Activated CD8-positive, alpha-beta memory T cell treated with anti-CD3 and anti-CD28 coated beads, Interleukin-2, amount 50 U/mL, for 24 hours (primary cell): ENCODE results near the gene HOXB6.

Experiments
- DNase-seq: peaks from one replicate; pipeline ENCODE4 v3.0.0-alpha.2; 2020; ENCODE audit errors: extremely low read depth

Gene HOXB6

DNA sequence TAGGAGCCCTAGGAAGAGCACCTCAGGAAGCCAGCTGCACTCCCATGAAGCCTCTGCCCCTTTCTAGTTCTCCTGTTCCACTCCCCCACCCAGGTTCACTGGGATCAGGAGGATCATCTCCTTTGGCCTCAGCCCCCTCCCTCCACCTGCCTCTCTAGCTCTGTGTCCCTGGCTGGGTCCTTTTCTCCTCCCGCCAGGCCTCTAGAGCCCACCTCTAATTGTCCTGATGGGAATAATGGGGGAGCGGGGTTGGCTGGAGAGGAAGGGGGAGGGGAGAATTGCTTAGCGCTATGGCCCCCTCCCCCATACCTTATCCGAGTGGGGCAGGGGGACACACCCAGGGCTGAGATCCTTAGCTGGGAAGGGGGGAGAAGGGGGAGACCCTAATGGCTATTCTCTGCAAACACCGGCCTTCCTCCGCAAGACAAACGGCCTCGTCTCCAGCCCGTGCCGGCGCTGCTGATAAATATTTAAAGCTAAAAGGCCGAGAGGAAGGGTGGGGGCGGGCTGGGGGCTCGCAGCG, 5.0 kb upstream of the HOXB6 start:
- no peak for DNase-seq

DNA sequence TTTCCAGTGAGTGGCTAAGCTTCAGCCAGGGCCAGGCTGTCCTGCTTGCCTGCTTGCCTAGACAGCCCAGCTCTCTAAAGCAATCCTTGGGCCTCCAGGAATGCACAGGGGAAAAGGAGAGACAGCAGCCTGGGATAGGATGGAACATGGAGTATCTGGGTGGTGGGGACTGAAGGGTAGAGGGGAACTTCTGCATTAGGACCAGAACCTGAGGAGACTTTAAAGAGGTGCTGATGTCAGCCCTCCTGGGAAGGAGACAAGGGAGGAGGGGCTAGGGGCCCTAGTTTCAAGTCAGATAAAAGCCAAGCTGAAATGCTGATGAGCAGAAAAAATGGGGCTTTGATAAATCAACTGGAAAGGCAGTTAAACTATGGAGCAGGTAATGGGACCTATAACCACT, 4.2 kb upstream of the HOXB6 start:
- no peak for DNase-seq

DNA sequence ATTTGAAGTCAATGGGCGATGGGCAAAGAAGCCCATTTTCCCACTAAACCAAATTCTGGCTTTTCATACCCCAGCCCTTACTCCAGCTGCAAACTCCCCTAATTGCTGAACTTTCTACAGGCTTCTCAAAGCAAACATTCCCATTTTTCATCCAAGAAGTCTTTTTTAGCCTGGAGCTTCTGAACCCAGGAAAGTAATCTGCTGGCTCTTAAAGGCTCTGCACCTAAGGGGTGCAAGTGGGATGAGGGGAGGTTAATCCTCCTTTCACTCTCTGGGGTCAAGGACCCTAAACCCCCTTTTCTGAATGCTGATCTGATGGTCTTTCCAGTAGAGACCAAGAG, 3.7 kb upstream of the HOXB6 start:
- no peak for DNase-seq

DNA sequence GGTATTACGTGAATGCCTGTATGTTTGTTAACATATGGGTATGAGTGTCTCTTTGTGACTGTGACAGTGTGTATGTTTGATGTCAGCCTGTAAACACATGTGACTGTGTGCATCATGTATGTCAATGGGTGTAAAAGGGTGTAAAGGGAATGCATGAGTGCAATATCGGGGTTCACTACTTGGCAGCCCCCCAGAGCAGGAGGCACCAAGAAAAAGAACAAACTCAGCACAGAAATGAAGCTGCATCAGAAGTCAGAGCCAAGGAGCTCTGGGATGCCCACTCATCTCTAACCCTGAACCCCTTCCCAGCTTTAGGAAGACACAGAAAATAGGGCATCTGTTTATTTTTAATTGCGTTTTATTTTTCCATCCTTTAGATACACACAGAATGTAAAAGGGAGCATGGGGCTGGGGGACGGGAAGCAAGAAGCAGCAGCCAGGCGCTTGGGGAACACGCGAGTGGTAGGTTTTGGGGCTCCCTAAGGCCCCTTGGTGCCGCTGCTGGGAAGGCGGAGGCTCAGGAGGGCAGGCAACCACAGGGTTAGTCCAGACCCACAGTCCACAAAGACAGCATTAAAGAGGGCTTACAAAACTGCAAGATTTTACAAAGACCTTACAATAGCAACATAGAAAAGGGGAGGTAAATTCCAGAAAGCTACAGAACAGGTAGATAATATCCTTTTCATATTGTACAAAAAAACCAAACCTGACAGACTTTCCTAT, 2.3 kb upstream of the HOXB6 start:
- DNase-seq, result no peak

DNA sequence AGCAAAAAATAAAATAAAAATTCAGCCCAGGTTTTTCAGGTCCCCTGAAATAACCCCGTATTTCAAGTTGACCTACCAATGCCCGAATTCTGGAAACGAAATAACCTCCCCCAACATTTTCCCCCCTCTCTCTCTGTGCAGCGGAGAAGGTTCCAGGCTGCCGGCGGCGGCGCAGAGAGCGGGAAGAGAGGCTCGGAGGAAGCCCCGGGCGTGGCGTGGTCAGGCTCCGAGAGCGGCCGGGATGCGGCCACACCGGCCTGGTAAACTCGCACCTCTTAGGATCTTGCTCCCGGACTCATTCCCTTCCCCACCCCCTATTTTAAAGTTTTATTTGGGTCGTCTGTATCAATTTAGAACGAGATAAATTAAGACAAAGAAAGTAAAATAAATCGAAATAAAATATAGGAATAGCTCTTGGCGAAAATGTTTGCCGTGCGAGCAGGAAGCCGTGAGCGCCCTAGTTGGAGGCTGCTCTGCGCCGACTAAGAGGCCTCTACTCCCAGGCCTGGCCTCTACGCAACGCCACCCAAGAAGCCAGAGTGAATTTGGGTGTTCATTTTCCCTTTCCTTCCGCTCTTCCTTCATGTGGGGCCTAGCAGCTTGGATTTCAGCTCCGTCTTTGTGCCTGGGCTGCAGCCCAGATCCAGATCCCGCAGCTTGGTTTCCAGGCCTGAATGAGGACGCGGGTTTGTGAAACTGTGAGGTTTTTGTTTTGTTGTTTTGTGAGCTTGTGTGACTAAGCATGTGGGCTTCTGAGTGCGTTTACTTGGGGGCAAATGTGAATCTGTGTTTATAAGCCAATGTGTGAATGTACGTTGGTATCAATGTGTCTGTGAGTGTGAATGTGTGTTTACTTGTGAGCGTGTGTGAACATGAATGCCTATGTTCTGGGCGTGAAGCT, 1.5 kb upstream of the HOXB6 start:
- no peak for DNase-seq

DNA sequence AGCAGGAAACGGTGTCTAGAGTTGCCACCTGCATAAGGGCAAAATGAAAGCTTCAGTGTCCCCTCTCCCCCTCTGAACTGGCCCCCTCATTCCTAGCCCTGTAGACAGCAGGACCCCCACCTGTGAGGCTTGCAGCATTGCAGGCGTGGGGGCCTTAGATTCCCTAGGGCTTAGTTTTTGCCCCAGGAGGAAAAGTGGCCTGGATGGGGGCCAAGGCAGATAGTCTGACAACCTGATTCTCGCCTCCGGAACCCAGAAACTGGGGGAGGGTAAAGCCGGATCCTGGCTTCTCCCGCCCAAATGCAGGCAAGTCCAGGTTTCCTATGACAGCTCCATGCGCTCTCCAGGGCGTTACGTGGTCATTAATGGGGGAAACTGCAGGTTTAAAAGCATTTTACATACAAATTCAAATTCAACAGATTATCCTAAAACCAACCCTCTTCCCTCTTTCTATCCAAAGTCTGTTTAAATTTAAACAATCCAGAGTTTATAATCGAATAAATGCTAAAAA, 678 bp upstream of the HOXB6 start:
- no peak for DNase-seq

DNA sequence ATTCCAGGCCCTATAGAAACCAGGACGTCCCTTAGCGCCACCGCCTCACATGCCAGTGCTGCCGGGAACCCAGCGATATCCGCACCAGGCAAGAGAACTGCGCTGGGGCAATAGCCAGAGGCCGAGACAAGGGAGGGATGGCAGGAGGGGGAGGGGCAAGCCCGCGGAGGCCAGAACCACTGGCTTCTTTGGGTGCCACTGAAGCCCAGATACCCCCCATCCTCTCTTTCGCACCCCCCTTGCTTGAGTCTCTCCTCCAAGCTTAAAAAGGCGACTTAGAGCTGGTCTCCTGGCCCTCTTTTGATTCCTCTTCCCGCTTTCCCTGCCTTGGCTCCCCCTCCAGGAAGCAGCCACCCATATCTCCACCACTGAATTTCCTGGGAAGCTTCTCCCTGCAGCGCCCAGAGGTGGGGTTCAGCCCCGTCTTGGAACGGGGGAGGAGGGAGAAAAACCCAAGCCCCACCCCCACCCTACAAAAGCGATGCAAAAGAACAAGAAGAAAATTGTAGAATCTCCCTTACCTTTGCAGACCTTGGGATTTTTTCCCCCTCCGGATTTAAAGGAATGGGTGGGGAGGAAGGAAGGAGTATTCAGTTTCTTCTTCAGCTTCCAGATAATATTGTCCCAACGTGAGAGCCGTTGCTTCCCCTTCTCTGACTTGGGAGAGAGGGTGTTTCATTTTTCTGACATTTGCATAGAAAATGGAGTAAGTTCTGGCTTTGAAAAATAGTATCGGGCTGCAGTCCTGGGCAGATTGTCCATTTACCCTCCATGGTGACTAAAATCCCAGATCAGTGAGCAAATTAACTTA, 622 bp downstream of the HOXB6 start:
- no peak for DNase-seq

DNA sequence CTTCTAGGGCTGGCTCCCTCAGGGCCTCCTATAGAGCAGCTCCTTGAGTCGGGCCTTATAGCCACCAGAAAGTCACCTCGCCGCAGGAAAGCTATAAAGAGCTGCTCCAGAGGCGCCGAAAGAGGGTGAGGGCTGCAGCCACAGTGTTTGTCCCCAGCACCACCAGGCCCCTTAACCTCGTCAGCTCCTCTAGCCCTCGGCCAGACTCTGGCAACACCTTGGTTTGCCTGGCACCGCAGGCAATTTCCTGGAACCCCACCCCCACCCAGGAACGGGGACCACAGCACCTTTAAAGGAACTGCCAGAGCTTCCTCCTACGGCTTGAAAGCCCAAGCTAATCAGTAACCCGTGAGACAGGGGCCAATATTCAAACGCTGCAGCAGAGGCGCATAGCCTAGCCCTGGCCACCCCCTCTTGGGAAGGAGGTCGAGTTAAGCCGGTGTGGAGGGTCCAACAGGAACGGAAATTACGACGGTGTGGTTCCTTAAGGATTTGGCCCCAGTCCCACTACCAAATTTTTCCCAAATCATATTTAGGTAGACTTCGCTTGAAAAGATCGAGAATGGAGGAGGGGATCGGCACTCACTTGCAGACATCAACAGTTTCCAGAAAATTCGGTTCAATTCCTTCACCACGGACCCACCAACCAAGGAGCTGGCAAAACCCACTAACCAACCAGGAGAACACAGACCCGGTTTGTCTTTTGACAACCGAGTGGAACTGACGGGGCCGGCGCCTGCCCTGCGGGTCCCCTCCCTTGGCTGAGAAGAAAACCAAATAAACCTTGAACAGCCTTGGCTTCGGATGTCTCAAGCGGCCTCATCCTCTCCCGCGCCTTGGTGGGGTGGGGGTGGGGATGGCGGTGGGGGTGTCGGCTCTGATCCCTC, 3.0 kb downstream of the HOXB6 start:
- DNase-seq, result no peak

DNA sequence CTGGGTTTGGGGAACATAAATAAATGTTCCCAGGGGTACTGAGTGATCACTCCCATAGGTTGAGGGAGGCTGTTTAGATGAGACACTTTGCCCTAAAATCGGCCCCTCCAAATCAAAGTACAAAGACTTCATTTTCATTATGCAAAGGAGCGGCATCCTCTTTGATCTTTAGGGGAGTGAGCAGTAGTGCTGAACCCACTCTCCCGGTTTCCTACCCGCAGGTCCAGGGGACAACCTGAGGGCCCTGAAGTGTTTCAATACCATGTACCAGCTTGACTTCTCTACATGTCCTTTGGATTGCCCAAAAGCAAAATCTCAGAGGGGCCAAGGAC, 3.6 kb downstream of the HOXB6 start:
- no peak for DNase-seq

DNA sequence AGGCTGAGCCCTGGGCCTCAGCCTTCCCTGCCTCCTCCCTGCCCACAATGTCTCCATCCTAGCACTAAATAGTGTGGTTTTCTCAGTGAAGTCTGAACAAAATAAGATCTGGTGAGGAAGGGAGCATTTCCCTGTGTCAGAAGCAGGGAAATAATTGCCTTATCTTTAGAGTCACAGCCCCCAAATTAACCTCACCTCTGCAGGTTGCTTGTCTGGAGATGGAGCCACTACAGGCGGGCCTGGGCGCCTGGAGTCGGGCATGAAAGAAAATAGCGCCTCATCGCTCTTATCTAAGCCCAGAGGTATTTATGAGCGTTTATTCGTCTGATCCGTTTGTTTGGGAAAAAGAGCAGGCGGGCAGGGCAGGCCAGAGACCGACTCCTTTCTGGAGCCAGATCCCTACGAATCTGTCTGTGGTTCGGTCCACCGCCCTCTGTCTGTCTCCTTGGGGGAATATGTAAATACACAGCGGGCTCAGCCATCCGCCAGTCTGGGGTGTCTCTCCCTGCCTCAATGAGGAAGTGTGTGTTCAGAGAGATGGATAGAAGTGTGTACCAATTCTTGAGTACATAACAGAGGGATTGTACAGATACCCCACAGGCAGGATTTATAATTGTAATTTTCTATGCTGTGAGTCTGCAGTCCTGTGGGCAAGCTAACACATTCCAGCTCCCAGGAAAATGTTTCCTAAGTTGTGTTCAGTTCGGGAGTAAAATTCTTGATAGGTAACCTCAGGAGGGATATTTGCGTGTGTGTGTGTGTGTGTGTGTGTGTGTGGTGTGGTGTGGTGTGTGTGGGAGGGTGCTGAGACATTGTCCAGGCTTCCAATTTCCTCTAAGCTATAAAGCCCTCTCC, 4.3 kb downstream of the HOXB6 start:
- no peak for DNase-seq

DNA sequence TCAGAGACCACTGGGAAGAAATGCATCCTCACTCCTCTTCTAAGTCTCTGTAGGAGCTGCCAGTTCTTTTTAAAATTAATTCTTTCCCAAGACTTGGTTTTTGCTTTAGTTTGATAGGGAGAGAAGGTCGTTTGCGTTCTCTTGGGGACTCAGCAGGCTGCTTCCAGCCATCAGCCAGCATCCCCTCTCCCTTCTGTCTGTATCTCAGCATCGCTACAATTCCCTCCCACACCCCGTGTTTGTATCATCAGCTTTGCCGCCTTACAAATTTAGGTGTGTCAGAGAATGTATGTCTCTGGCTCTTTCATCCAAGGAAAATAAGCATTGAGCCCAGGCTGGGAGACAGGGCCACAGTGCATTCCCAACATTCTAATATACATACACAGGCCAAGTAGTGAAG, 5.4 kb downstream of the HOXB6 start:
- no peak for DNase-seq

DNA sequence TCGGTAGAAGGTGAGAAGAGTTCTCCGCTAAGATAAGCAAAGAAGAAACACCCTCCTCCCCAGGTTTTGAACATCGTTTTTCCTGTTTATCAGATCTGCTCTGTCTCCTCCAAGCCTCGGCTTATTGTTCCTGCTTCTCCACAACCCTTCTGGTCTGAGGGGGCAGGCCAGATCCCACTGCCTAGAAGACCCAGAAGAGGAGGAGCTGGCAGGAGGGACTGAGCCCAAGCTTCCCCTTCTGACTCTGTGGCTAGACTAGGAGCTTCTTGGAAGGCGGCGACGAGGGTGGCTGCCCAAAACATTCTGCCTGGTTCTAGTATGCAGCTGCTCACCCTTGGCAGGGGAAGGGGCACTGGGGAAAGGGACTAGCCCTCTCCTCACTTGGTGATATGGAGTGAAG, 6.0 kb downstream of the HOXB6 start:
- no peak for DNase-seq

DNA sequence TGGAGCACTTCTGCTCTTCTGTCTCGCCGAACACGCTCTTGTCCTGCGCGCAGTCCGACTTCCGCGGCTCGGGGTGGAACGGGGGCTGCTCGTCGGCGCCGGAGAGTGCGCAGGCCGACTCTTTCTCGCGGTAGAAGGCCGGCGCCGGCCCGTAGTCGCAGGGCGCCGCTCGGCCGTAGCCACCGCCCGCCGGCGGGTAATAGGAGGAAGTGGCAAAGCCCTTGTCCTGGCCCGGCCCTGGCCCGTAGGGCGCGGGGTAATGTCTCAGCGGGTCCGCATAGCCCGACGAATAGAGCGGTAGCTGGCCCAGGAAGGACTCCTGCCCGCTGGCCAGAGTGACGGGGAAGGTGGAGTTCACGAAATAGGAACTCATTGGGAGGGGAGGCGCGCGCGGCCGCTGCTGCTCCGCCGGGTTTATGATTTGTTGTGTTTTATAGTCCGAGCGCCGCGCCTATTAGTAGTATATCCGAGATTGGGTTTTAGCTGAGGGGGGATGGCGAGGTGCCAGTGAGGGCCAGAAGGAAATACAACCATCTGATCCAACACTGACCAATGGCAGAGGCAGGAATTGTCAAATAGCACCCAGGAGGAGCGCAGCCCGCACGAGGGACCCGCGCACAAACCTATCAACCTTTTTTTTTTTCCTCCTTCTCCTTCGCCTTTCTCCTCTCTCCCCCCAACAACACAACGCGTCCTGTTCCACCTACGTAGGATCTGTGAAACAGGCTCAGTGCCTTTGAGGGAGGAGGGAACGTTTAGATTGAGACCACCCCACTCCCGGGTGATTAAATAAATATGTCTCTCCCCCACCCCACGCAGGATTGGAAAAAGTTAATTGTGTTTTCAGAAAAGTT, 6.8 kb downstream of the HOXB6 start:
- DNase-seq, result no peak

DNA sequence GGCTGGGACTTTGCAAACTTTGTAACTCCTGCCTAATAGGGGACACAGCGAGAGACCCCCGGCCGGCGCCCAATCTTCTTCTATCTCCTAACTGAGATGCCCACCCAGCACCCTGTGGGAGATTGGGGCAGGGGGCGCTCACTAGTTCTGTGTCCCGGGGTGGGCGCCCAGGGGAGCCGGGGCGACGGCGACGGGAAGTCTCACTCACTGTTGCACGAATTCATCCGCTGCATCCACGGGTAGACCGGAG, 7.3 kb downstream of the HOXB6 start:
- DNase-seq, result no peak

DNA sequence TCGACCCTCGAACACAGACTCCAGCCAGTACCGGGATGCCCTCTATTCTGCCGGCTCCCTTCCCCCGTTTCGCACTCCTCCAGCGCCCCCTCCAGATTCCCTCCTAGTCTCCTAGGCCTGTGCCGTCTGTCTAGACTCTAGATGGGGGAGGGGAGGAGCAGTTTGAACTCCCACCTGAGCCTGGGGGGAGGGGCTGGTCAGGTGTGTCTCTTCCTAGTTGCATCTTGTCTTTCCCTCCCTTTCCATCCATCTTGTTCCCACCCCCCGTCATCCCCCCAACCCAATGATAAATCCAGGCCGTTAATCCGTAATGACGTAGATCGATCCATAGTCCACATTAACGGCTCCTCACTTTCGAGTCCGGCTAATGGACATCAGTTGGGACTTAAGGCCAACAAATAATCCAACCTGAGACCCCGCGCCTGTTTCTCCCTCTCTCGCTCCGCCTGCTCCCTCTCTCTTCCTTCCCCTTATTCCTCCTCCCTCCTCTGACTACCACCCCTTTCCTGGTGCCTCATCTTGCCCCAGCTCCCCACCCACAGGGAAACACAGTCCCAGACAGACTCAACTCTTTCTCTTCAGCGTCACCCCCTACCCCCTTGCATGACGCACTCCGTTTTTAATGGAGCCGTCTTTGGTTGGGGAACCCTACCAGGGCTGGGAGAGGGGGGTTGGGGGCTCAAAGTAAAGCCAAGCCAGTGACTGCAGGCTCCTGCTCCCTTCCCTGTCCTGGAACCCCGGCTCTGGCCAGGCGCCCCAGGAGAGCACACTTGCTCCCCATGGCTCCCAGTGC, 7.9 kb downstream of the HOXB6 start:
- no peak for DNase-seq

DNA sequence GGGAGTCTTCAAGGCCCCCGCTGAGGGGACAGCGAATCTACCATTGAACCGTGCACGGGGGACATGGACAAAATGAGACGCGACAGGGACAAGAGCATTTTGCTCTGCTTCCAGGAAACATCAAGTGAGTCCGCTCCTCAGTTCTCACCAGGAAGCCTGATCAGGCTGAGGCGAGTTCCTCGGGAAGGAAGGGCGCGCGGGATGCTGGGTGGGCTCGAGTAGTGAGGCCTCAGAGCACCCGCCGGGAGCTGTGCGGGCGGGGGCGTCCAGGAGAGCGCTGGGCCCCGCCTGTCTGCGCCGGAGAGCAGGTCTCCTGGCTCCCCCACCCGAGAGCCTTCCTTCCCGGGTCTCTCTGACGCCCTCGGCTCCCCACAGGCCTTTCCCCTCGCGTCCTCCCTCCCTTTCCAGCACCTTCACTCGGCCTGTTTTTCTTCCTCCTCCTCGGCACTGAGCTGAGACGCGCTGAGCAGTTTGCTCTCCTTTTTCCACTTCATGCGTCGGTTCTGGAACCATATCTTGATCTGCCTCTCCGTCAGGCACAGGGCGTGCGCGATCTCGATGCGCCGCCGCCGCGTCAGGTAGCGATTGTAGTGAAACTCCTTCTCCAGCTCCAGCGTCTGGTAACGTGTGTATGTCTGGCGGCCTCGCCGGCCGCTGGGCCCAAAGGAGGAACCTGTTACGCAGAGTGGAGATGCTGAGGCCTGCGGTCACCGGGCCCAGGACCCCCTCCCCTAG, 8.6 kb downstream of the HOXB6 start:
- DNase-seq, result no peak

DNA sequence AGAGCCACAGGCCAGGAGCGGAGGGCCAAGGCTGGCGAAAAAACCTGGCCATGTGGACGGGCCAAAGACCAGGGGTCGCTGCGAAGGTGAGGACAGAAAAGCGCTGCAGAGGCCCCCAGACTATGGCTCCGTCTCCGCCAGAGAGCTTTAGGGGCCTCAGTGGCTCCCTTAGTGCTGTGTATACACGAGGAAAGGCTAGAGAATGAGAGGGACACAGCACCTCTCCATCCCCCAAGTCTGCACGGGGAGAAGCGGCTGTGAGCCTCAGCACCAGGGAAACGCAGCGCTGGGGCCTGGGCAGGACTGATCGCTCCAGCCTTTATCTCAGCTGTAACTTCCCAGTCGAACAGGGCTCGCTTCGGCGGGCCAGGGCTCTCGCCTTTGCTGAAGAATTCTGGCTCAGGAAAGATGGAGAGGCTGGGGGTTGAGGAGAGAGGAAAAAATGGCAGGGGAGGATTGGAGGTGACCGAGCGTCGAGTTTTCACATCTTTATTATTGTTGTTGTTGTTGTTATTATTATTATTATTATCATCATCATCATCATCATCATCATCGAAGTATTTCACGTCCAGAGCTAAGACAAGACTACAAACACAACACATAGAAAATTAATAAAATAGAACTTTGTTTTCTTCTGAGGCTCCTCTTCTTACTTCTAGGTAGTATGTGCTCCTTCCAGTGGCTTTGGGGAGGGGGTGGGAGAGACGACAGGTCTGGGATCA, 9.3 kb downstream of the HOXB6 start:
- no peak for DNase-seq
